DMS 273 treated with DMSO at 0.1 percent for 48 hours (cell line): ENCODE measurements around the gene MYBPC1.

Experiments
- DNase-seq: peaks from one replicate; lab custom pipeline; 2025; lab: John Stamatoyannopoulos, UW

MYBPC1 gene

GRCh38 chr12:101695706-101696105 is 100.9 kb downstream of the MYBPC1 start:
- no peak for DNase-seq

- no peak for DNase-seq
Observed at GRCh38 chr12:101696251-101697196, 101.8 kb downstream of the MYBPC1 start.

- peak; percentile 7 for DNase-seq
Observed at GRCh38 chr12:101697197-101697929, 102.6 kb downstream of the MYBPC1 start, which contains the start of gene CHPT1. Gene CHPT1, plus strand, starts transcription at chr12:101697640. Its CDS starts 222 bp downstream, at chr12:101697862.

GRCh38 chr12:101697930-101698799 is 103.4 kb downstream of the MYBPC1 start:
- peak; percentile 2 for DNase-seq

DNA sequence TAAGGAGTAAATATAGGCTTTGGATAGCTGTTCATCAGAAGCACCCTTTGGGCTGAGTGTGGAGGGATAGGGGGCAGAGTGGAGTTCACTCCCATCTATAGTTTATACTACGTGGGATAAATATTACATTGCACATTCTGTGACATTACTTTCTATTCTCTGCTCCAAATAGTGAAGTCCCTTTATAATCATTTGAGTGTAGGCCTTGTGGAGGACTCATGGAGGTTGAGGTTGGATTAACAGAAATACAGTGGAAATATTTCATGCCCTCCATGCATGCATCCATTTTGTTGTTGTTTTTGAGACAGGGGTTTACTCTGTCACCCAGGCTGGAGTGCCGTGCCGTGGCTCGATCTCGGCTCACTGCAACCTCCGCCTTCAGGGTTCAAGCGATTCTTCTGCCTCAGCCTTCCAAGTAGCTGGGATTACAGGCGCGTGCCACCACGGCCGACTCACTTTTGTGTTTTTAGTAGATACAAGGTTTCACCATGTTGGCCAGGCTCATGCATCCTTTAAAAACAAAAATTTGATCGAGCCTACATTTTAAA is 104.1 kb downstream of the MYBPC1 start:
- DNase-seq = no peak

- DNase-seq = no peak
Observed at GRCh38 chr12:101700299-101700820, 105.6 kb downstream of the MYBPC1 start.

DNA sequence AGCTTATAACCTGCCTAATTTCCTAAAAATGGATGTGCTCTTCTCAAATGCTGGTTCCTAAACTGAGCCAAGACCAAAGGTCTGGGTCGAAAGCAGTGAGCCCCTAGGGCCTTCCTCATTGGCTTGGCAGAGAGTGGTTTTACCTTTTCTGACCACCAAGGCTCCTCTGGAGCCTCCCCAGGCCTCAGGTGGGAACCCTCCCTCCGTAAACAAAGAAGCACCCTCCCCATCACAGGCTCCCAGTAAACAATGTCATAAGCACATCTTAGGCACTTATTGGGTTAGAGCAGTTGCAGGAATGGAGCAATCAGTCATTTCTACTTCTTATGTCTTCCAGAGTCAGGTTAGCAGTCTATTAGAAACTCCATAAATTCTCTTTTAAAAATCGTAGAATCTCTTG is 108.7 kb downstream of the MYBPC1 start:
- DNase-seq = no peak

DNA sequence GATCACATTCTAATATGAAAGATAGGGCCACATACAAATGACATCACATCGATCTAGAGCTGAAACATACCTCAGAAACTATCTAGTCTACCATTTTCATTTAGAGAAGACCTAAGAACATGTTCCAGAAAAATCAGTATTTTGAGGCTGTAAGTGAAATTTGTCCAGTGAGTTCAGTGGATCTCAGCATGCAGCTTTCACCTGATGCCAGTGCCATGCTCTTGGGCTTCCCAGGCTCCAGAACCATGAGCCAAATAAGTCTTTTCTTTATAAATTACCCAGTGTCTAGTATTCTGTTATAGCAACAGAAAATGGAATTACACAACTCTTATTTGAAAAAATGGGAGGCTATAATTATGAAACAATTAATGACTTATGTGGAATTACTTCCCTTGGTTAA is 111.6 kb downstream of the MYBPC1 start:
- no peak for DNase-seq

GRCh38 chr12:101707131-101707782 is 112.5 kb downstream of the MYBPC1 start:
- DNase-seq = no peak

- no peak for DNase-seq
Observed at GRCh38 chr12:101710288-101710687, 115.5 kb downstream of the MYBPC1 start.

- no peak for DNase-seq
Observed at GRCh38 chr12:101713059-101713682, 118.4 kb downstream of the MYBPC1 start.

DNA sequence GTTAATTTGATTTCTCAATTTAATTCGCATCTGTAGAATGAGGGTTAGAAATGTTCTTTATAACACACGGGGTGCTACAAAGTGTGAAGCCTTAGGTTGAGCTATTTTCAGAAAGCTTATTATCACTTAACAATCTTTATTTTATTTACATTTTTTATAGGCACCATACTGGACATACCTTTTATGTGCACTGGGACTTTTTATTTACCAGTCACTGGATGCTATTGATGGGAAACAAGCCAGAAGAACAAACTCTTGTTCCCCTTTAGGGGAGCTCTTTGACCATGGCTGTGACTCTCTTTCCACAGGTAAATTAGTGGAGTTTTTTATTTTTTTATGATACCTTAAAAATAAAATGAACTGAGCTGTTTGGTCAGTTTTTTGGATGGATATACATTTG is 119.2 kb downstream of the MYBPC1 start:
- no peak for DNase-seq

- DNase-seq = no peak
Observed at GRCh38 chr12:101714877-101715444, 120.2 kb downstream of the MYBPC1 start.

GRCh38 chr12:101719566-101719965 is 124.8 kb downstream of the MYBPC1 start:
- no peak for DNase-seq

GRCh38 chr12:101720118-101720517 is 125.3 kb downstream of the MYBPC1 start:
- no peak for DNase-seq

DNA sequence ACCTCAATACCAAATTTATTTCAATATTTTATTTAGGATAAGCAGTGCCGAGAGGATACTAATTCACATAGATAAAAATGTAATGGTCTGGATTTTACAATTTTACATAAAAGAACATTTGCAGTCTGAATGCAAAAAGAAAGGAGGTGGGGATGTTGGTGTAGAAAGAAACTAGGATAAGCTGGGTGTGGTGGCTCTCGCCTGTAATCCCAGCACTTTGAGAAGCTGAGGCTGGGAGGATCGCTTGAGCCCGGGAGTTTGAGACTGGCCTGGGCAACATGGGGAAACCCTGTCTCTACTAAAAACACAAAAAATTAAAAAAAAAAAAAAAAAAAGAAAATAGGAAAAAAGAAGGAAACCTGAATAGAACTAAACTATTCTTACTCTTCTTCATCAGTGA is 127.6 kb downstream of the MYBPC1 start:
- DNase-seq = no peak

DNA sequence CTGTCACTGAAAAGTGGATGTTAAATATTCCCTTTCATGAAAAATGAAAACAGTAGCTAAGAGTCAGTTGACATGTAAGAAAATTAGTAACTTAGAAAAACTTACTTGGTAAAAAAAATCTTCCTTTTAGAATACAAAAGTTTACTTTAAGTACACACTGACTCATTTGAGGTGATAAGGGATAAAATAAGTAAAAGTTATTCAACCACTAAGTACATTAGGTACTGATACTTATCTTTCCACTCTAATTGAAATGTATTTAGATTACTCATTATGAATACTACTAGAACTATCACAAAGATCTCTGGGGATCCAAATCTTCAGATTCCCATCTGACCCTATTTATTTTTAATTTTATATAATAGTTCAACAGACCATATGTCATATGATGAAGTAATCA is 132.3 kb downstream of the MYBPC1 start:
- no peak for DNase-seq

- no peak for DNase-seq
Observed at GRCh38 chr12:101729842-101730241, 135.1 kb downstream of the MYBPC1 start.

GRCh38 chr12:101732318-101732717 is 137.5 kb downstream of the MYBPC1 start:
- no peak for DNase-seq

- DNase-seq = no peak
Observed at GRCh38 chr12:101733166-101733565, 138.4 kb downstream of the MYBPC1 start.
